C4-2B (cell line): ENCODE data around the gene LTF.

Experiments used
- H3K27ac ChIP-seq: fragments of 450-650 bp; 2 replicates; pipeline ENCODE4 v1.5.1; 2017
- CTCF ChIP-seq: fragments of 450-650 bp; conservative IDR thresholded peaks from 2 replicates; pipeline ENCODE4 v1.5.1; 2017; ENCODE audit warnings: mild to moderate bottlenecking
- ZFX ChIP-seq: fragments of 450-650 bp; IDR thresholded peaks from 2 replicates; pipeline ENCODE4 v1.6.1; 2017

LTF gene

GRCh38 chr3:46416811-46417510 lies 47.7 kb downstream of the LTF start:
- TF ChIP-seq ZFX (no peak), CTCF (no peak)
- no peak overlapping the region for H3K27ac ChIP-seq

DNA sequence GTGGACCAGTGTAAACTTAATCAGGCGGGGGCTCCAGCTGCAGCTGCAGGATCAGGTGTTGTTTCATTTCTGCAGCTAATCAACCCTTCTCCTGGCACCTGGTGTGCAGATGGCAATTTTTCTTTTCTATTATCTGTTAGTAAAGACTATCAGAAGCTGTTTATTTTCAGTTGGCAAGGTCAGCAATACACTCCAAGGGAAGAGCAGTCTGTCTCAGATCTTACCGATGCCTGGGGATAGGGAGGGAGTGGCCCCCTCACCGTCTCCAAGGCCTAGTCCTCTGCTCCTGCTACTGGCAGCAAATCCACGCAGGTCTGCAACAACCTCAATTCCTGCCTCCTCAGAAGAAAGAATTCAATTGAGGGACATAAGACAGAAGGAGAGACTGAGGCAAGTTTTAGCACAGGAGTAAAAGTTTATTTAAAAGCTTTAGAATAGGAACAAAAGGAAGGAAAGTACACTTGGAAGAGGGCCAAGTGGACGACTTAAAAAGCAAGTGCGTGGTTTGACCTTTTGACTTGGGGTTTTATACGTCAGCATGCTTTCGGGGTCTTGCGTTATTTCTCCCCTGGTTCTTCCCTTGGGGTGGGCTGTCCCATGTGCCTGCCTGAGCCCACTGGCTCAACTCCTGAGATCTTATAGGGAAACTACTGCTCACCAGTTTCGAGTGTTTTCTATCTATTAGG lies 48.4 kb downstream of the LTF start:
- TF ChIP-seq ZFX (no peak), CTCF (no peak)
- no peak overlapping the region for H3K27ac ChIP-seq

- no peak overlapping the region for H3K27ac ChIP-seq
- TF ChIP-seq CTCF: no peak
- TF ChIP-seq ZFX: no peak
Measured at GRCh38 chr3:46414739-46415138, 50.0 kb downstream of the LTF start.

GRCh38 chr3:46413951-46414350 lies 50.8 kb downstream of the LTF start:
- no peak for TF ChIP-seq CTCF
- no peak for TF ChIP-seq ZFX
- no peak overlapping the region for H3K27ac ChIP-seq

DNA sequence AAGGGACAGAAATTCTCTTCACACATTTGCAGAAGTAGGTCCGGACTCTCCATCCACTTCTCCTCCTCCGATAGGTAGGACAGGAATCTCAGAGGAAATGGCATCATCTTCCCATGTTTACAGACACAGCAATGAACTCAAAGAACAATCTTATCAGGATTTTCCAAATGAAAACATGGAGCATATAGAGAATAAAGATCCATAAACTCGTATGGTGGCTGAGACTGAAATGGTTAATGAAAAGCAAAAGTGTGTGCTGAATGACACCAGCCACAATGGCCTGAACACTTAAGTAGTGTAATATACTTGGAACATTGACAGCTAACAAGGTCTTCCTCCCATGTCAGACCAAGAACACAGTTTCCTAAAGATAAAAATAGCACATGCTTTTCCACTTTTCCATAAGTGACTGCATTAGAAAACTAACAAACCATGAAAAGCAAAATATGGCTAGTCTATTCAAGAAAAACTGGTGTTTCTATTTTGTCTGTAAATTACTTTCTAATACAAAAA lies 51.9 kb downstream of the LTF start:
- no peak overlapping the region for H3K27ac ChIP-seq
- TF ChIP-seq CTCF (no peak), ZFX (no peak)

- TF ChIP-seq ZFX (no peak), CTCF (no peak)
Measured at GRCh38 chr3:46411271-46411670, 53.4 kb downstream of the LTF start.

DNA sequence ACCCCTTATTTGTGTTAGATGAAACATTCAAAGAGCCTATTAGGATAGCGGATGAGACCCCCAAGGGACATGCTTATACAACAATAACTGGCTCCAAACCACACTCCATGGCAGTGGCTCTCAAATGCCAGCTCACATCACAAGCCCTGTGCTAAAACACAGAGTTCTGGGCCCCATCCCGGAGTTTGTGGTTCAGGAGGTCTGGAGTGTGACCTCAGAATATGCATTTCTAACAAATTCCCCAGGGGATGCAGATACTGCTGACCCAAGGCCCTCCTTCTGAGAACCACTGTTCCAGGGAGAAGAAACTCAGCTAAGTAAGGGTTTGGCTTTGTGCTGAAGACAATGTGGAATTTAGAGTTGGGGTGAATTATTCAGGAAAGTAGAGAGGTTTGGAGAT lies 54.0 kb downstream of the LTF start:
- no peak overlapping the region for H3K27ac ChIP-seq
- TF ChIP-seq CTCF (no peak), ZFX (no peak)

More at GRCh38 chr3:46411271-46411670, 53.4 kb downstream of the LTF start:
- no peak overlapping the region for H3K27ac ChIP-seq
